ENCODE measurements around the gene GTF3C4. TPM values are rescaled to one million over a fixed set of nuclear protein-coding genes. Genes with fewer than 3 reads are reported as not detected.

The GTF3C4 gene
- total and polyA plus RNA-seq, 2 experiments from 2014 or later: 9.5 to 39.6 TPM

- TF ChIP-seq ETS1 (IDR thresholded peaks at IDR 0.05) (no peak), NANOG (IDR thresholded peaks at IDR 0.05; ENCODE audit: borderline replicate concordance) (no peak), STAT1 (IDR thresholded peaks at IDR 0.05; ENCODE audit: unreplicated experiment) (no peak)
Observed at GRCh38 chr9:132702254-132702653, 32.0 kb downstream of the GTF3C4 start (continued).

- Histone ChIP-seq H3K4me2 (no peak overlapping the region), H3K9me2 (ENCODE audit: insufficient read depth) (no peaks in the 10 kb centered on the region), H3K4me3 (no peak overlapping the region), H3K27me3 (ENCODE audit: insufficient read depth) (no peaks in the 10 kb centered on the region), H2AFZ (no peak overlapping the region), H3K27ac (ENCODE audit: low read depth) (no peak overlapping the region), H3F3A (replicated peaks; ENCODE audit: low read depth) (no peaks in the 10 kb centered on the region), H3K4me1 (ENCODE audit: insufficient read depth) (no peaks in the 10 kb centered on the region), H4K20me1 (replicated peaks; ENCODE audit: insufficient read depth) (no peaks in the 10 kb centered on the region), H3K79me2 (replicated peaks; ENCODE audit: insufficient read depth) (no peaks in the 10 kb centered on the region), H3K36me3 (ENCODE audit: insufficient read depth) (0 out of 2 replicates have a peak, but pooled peaks cover 3% of the 10 kb centered on the region)
- TF ChIP-seq EZH2 (IDR thresholded peaks at IDR 0.05; ENCODE audit: low read depth, unreplicated experiment) (no peak), CREB1 (CRISPR knock-in tag; IDR thresholded peaks at IDR 0.05; ENCODE audit: low read depth) (no peak), CTCF (conservative IDR thresholded peaks at IDR 0.05; ENCODE audit: low read depth in 2 of 2) (no peak), REST (IDR thresholded peaks at IDR 0.05; ENCODE audit: unreplicated experiment) (no peak), ZNF114 (CRISPR knock-in tag; IDR thresholded peaks at IDR 0.05) (no peak), STAT1 (IDR thresholded peaks at IDR 0.05; ENCODE audit: unreplicated experiment) (no peak), JUNB (IDR thresholded peaks at IDR 0.05; ENCODE audit: unreplicated experiment) (no peak), POLR2AphosphoS5 (IDR thresholded peaks at IDR 0.05; ENCODE audit: low read depth) (no peak), ZNF462 (CRISPR knock-in tag; IDR thresholded peaks at IDR 0.05) (no peak)
- peaks cover 34% of the 10 kb centered on the region for H3K9me3 Mint-ChIP-seq
- H3K36me3 Mint-ChIP-seq (ENCODE audit: low read depth): peaks cover 6% of the 10 kb centered on the region; the same call in 1 of the 3 replicates
- no peak overlapping the region for H3K27ac Mint-ChIP-seq
- H3K4me3 Mint-ChIP-seq: no peak overlapping the region
- H3K27me3 Mint-ChIP-seq (ENCODE audit: insufficient read depth, low read depth, poor library complexity): no peaks in the 10 kb centered on the region
- DNase-seq (ENCODE audit: low spot score): no peak
- ATAC-seq: no peak
- no peaks in the 10 kb centered on the region for H3K4me1 Mint-ChIP-seq
Observed at GRCh38 chr9:132703336-132703735, 33.1 kb downstream of the GTF3C4 start.

Measured in GM23338 (cell line).